Kidney epithelial cell (primary cell): ENCODE data around the gene GSTA4. TPM values are rescaled to one million over a fixed set of nuclear protein-coding genes. Genes with fewer than 3 reads are reported as not detected.

Source experiments
- DNase-seq: peaks from one replicate; pipeline ENCODE4 v3.0.0-alpha.2; 2010; ENCODE audit warnings: low read depth
- H3K27me3 ChIP-seq: 2 replicates; pipeline ENCODE4 v1.6.0; 2011; ENCODE audit warnings: low read length; ENCODE audit not compliant: control insufficient read depth, insufficient read depth
- H3K36me3 ChIP-seq: 2 replicates; pipeline ENCODE4 v1.5.1; 2011; ENCODE audit warnings: low read length; ENCODE audit not compliant: control insufficient read depth, insufficient read depth
- H3K4me3 ChIP-seq: 2 replicates; pipeline ENCODE4 v1.5.1; 2011; ENCODE audit warnings: low read depth, mild to moderate bottlenecking, control low read depth, low read length
- total RNA-seq: library from RNA; depleted of rRNA; stranded (reverse); fragments of >200 nt; gene quantifications from 2 replicates; pipeline ENCODE4 v1.2.3, GENCODE V29; 2015
- TF ChIP-seq, protein P1 (sequence below): IDR thresholded peaks from 2 replicates; pipeline ENCODE4 v1.5.1; 2011; ENCODE audit warnings: mild to moderate bottlenecking, moderate library complexity, low read length, control low read depth, inconsistent platforms; ENCODE audit not compliant: insufficient read depth, poor library complexity, severe bottlenecking

GSTA4 gene
- total RNA-seq, 1 donor from 2014 or later, result 14.3 TPM

DNA sequence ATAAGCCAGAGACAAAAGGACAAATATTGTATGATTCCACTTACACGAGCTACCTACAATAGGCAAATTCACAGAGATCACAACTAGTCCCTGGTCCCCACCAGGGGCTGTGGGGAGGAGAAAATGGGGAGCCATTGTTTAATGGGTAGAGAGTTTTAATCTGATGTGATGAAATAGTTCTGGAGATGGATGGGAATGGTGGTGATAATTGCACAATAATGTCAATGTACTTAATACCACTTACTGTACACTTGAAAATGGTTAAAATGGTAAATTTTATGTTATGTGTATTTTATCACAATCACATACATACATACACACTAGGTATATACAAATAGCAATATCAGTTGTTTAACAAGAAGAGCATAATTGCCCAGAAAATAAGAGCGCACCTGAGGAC is 61.3 kb downstream of the GSTA4 start:
- Histone ChIP-seq H3K27me3 (no peaks in the 10 kb centered on the region), H3K4me3 (no peak overlapping the region), H3K36me3 (no peaks in the 10 kb centered on the region)
- TF ChIP-seq, protein P1, sequence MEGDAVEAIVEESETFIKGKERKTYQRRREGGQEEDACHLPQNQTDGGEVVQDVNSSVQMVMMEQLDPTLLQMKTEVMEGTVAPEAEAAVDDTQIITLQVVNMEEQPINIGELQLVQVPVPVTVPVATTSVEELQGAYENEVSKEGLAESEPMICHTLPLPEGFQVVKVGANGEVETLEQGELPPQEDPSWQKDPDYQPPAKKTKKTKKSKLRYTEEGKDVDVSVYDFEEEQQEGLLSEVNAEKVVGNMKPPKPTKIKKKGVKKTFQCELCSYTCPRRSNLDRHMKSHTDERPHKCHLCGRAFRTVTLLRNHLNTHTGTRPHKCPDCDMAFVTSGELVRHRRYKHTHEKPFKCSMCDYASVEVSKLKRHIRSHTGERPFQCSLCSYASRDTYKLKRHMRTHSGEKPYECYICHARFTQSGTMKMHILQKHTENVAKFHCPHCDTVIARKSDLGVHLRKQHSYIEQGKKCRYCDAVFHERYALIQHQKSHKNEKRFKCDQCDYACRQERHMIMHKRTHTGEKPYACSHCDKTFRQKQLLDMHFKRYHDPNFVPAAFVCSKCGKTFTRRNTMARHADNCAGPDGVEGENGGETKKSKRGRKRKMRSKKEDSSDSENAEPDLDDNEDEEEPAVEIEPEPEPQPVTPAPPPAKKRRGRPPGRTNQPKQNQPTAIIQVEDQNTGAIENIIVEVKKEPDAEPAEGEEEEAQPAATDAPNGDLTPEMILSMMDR, result no peak
- no peak for DNase-seq

DNA sequence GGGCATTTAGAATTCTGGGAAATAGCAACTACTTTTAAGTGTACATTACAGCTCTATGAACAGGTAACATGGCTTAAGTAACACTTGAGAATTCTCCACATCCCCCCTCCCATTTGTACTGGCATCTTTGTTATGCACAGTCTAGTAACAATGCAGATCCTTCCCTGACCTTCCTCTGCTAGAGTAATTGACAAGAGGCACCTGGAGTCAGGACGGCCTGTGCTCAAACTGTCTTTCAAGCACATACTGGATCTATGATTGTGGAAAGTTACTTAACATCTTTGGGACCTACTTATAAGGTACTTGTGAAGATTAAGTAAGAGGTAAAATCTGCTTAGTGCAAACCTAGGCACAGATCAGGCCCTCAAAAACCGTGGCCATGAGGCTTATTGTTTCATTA is 63.7 kb downstream of the GSTA4 start:
- DNase-seq, result no peak
- Histone ChIP-seq H3K27me3 (no peaks in the 10 kb centered on the region), H3K4me3 (no peak overlapping the region), H3K36me3 (no peaks in the 10 kb centered on the region)
- TF ChIP-seq, protein P1, result no peak

DNA sequence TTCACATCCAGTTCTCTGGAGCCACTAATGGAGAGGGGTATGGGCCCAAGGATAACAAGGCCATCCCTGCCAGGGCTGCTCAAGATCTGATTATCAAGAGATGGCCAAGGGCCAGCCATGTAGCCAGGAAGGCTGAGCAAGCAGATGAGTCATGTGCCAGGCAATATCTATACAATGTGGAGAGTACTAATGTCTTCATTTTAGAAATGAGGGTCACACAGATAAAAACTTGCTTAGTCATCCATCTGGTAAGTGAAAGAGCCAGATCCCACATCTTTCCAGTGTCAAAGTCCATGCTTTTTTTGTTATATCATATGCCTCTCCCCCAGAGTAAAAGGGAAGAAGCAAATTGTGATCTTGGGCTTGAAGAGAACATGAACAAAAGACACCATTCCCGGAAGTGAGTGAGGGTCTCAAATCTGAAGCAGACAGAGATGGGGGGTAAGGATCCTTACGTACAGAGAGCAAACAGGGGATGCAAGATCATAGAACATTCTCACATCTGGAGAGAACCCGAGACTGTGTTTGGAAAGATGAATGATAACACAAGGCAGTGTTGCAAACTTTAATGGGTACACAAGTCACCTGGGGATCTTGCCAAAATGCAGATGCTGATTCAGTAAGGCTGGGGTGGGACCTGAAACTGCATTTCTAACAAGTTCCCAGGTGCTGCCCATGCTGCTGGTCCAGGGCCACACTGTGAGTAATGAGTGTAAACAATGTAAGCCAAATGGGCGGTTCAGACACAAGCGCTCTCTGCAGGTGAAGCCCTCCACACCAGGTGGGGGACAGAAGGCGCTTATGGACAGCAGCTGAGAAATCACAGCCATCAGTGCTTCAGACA is 65.5 kb downstream of the GSTA4 start:
- Histone ChIP-seq H3K27me3 (no peaks in the 10 kb centered on the region), H3K4me3 (no peak overlapping the region), H3K36me3 (no peaks in the 10 kb centered on the region)
- TF ChIP-seq, protein P1, result no peak
- DNase-seq, result no peak

Other genes with a start within 250 kb of the GSTA4 start
- gene GSTA2, start 231.8 kb downstream of the GSTA4 start, total RNA-seq, result not detected in 2 replicates
- not detected in 2 replicates for gene GSTA1, start 191.5 kb downstream of the GSTA4 start, total RNA-seq
- gene GSTA5, start 154.5 kb downstream of the GSTA4 start, total RNA-seq, result not detected in 2 replicates
- not detected in 2 replicates for gene GSTA3, start 85.6 kb downstream of the GSTA4 start, total RNA-seq
- gene CILK1, start 66.5 kb upstream of the GSTA4 start, total RNA-seq, result 9.5 and 10.1 TPM in 2 replicates
- gene FBXO9, start 70.1 kb upstream of the GSTA4 start, total RNA-seq, result 20.0 and 20.9 TPM in 2 replicates
- gene GCM1, start 153.6 kb upstream of the GSTA4 start, total RNA-seq, result not detected in 2 replicates